MG63 (cell line): ENCODE measurements around the gene HOATZ. TPM values are rescaled to one million over a fixed set of nuclear protein-coding genes. Genes with fewer than 3 reads are reported as not detected.

ENCODE experiments used
- DNase-seq: peaks from one replicate; pipeline ENCODE4 v3.0.0-alpha.2; 2020
- H3K27me3 ChIP-seq: fragments of 250-450 bp; sonication (Bioruptor Pico); 2 replicates; pipeline ENCODE4 v1.5.1; 2020; ENCODE audit warnings: mild to moderate bottlenecking, moderate library complexity
- H3K36me3 ChIP-seq: fragments of 250-450 bp; sonication (Bioruptor Pico); 2 replicates; pipeline ENCODE4 v1.5.1; 2020; ENCODE audit warnings: mild to moderate bottlenecking, moderate library complexity
- H3K4me3 ChIP-seq: fragments of 250-450 bp; sonication (Bioruptor Pico); 2 replicates; pipeline ENCODE4 v1.5.1; 2020; ENCODE audit warnings: mild to moderate bottlenecking, moderate library complexity
- H3K9me3 ChIP-seq: fragments of 250-450 bp; sonication (Bioruptor Pico); 2 replicates; pipeline ENCODE4 v1.5.1; 2020; ENCODE audit warnings: mild to moderate bottlenecking, moderate library complexity
- total RNA-seq: library from RNA; depleted of rRNA; stranded (reverse); fragments of >200 nt; shearing (Covaris generic); gene quantifications from 2 replicates; pipeline ENCODE4 v1.2.3, GENCODE V29; 2014; ENCODE audit warnings: low replicate concordance

The HOATZ gene
- total RNA-seq, 1 experiment from 2014 or later: not detected

DNA sequence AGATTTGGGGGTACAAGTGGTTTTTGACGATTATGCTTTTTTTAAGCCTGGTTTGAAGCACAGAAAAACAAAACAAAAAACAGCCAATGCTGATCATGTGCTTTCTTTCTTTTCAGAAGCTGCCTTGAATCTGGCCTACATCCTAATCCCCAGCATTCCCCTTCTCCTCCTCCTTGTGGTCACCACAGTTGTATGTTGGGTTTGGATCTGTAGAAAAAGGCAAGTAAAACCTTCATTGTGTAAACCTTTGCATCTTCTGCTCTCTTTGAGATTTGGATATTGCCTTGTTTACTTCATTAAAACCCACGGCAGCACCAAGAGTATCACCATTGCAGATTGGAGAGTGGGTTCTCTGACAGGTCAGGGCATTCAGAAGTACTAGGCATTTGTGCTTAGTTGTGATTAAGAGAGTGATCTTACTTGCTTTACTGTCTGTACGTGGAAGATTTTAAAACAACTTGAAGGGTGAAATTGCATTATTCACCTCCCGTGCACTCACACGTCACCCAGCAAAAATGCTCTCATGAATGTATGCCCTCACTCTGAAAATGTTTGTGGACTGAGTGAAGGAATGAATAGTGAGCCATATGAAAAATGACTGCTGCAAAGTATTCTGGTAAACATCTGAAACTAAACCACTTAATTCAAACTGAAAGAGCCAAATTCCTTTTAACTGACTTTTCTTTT, 43.0 kb downstream of the HOATZ start:
- Histone ChIP-seq H3K9me3 (peaks cover 5% of the 10 kb centered on the region; the same call in 1 of the 2 replicates), H3K27me3 (no peaks in the 10 kb centered on the region), H3K4me3 (no peak overlapping the region), H3K36me3 (peaks cover 57% of the 10 kb centered on the region)
- peak; percentile 83 for DNase-seq

DNA sequence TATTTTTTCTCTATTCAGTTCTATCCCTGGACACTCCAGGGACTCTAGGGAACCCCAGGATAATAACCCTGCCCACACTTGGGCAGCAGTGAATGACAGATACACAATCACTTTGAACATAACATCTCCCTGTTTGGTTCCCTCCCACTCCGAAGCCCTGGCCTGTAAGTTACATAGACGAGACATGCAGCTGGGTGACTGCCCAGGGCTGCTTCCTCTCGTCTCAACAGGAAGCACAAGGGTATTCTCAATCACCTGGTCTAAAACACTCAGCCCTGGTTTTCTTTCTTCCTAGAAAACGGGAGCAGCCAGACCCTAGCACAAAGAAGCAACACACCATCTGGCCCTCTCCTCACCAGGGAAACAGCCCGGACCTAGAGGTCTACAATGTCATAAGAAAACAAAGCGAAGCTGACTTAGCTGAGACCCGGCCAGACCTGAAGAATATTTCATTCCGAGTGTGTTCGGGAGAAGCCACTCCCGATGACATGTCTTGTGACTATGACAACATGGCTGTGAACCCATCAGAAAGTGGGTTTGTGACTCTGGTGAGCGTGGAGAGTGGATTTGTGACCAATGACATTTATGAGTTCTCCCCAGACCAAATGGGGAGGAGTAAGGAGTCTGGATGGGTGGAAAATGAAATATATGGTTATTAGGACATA, 45.4 kb downstream of the HOATZ start:
- Histone ChIP-seq H3K27me3 (no peaks in the 10 kb centered on the region), H3K36me3 (peaks cover 57% of the 10 kb centered on the region)
- DNase-seq: no peak

DNA sequence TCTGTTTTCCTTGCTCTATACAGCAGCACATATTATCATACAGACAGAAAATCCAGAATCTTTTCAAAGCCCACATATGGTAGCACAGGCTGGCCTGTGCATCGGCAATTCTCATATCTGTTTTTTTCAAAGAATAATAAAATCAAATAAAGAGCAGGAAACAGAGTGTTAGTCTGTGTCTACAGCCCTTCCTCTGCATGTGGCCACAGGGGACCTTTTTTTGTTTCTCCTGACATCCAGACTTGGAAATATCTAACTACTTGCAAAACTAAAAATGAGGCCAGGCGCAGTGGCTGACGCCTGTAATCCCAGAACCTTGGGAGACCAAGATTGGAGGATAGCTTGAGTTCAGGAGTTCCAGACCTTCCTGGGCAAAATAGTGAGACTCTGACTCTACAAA, 46.2 kb downstream of the HOATZ start:
- Histone ChIP-seq H3K36me3 (peaks cover 48% of the 10 kb centered on the region), H3K27me3 (no peaks in the 10 kb centered on the region), H3K9me3 (peaks cover 5% of the 10 kb centered on the region; the same call in 1 of the 2 replicates), H3K4me3 (no peak overlapping the region)
- DNase-seq: no peak

More for the DNA sequence above, 45.4 kb downstream of the HOATZ start:
- no peak overlapping the region for H3K4me3 ChIP-seq
- H3K9me3 ChIP-seq: peaks cover 5% of the 10 kb centered on the region; the same call in 1 of the 2 replicates

DNA sequence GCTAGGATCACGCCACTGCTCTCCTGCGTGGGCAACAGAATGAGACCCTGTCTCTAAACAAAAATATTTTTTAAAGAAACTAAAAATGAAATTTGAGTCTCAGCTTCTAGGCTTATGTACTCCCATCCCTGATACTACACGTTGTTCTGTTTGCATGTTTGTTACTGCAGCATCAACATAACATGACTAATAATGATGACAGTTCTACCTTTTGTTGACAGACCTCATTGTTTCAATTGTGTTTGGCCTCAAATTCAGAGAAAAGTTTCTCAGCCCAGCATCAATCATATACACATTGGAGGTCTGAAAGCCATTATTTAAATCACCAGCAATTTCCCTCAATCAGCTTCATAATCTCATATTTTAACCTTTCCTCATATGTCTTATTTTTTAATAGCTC, 46.7 kb downstream of the HOATZ start:
- peaks cover under 1% of the 10 kb centered on the region; the same call in 1 of the 2 replicates for H3K9me3 ChIP-seq
- H3K36me3 ChIP-seq: peaks cover 43% of the 10 kb centered on the region
- no peak for DNase-seq
- no peaks in the 10 kb centered on the region for H3K27me3 ChIP-seq
- no peak overlapping the region for H3K4me3 ChIP-seq

DNA sequence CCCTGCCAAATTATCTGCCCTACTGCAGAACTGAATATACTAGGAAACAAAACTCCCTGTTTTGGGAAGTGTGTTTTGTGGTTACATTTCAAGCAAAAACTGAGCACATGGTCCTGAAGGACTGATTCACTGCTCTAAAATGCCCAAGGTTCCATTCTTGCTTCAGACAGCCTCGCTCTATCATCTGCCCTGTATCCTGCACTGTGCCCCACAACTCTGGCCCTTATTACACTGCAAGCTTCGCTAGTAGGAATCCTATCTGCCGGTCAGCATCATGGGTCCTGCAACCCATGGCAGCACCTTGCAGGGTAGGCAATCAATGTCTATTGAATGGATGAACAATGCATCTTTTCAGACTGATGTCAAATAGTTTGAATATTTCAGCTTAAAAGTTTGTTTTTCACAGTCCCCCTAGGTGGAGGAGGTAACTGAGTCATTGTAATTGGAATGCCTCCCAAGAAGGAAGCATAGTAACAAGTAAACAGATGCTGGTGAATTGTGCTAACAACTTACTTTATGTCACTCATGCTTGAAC, 47.3 kb downstream of the HOATZ start:
- no peaks in the 10 kb centered on the region for H3K9me3 ChIP-seq
- no peaks in the 10 kb centered on the region for H3K27me3 ChIP-seq
- peaks cover 39% of the 10 kb centered on the region for H3K36me3 ChIP-seq
- no peak overlapping the region for H3K4me3 ChIP-seq
- DNase-seq: no peak

DNA sequence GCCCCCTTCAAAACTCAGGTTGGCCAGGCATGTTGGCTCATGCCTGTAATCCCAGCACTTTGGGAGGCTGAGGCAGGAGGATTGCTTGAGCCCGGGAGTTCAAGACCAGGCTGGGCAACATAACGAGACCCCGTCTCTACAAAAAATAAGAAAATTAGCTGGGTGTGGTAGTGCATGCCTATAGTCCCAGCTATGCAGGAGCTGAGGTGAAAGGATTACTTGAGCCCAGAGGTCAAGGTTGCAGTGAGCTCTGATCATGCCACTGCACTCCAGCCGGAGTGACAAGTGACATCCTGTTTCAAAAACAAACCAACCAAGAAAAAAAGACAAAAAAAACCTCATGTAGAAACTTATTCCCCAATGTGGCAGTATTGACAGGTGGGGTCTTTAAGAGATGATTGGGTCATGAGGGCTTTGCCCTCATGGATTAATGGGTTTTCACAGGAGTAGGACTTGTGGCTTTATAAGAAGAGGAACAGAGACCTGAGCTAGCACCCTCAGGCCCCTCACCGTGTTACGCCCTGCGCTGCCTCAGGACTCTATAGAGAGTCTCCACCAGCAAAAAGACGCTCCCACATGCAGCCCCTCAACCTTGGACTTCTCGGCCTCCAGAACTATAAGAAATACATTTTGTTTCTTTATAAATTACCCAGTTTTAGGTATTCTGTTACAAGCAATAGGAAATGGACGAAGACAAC, 48.3 kb downstream of the HOATZ start:
- H3K27me3 ChIP-seq: no peaks in the 10 kb centered on the region
- no peaks in the 10 kb centered on the region for H3K9me3 ChIP-seq
- no peak overlapping the region for H3K4me3 ChIP-seq
- DNase-seq: no peak
- peaks cover 39% of the 10 kb centered on the region for H3K36me3 ChIP-seq

DNA sequence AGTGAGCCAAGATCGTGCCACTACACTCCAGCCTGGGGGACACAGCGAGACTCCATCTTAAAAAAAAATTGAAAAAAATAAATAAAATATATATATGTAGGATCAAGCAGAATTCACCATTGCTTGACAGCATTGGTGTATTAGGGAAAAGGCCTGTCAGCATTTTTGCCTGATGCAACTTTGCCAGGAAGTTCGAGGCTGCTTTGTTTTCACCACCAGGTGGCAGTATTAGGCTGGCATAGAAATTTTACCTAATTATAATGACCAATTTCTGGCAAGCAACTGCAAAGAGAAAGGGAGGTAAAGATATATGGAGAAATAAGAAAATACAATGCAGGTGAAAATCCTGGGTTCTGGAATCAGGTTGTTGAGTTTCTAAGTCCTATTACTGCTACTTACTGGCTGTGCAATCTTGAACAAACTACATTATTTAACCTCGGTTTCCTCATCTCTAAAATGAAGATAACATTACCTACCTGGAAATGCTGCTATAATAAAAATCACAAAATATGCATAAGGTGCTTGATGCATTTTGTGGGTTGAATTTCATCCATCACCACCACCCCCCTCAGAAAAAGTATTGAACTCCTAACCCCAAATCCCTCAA, 50.6 kb downstream of the HOATZ start:
- Histone ChIP-seq H3K27me3 (no peaks in the 10 kb centered on the region), H3K4me3 (no peak overlapping the region), H3K36me3 (peaks cover 24% of the 10 kb centered on the region), H3K9me3 (no peaks in the 10 kb centered on the region)
- DNase-seq: peak; percentile 43

DNA sequence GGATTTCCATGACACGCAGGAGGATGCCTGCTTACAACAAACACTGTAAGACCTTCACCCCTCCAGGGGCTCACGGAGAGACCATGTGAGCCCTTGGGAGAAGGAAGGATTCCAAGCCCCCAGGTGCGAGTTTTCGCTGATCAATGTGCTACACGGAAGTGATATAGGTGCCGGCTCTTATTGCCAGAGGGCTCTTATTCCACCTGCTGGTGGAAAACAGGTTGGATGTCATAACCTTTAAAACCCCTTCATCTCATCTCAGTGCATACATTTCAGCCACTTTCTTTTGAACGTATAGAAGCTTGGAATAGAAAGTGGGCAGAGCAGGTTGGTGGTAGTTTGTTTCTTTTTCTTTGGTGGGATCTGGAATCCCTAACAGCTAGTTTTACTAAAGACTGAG, 51.7 kb downstream of the HOATZ start:
- Histone ChIP-seq H3K36me3 (peaks cover 14% of the 10 kb centered on the region), H3K27me3 (no peaks in the 10 kb centered on the region), H3K9me3 (no peaks in the 10 kb centered on the region), H3K4me3 (no peak overlapping the region)
- no peak for DNase-seq

DNA sequence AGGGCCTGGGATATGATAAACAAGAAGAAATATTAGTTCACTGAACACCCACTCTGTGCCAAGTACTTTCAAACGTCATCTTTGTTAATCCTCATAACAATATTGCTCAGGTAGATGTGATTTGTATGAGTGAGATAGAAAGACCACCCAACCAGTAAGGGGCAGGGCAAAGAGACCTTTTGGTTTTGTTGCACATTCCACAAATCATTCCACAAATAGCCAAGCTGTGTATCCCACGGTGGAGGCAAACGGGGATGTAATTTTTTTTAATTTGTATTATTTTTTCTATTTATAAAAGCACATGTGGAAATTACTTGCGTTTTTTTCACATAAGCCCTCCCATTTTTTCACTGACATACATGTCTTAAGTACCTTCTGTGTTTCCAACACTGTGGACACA, 54.9 kb downstream of the HOATZ start:
- no peak overlapping the region for H3K4me3 ChIP-seq
- no peak for DNase-seq
- no peaks in the 10 kb centered on the region for H3K9me3 ChIP-seq
- H3K36me3 ChIP-seq: no peaks in the 10 kb centered on the region
- H3K27me3 ChIP-seq: no peaks in the 10 kb centered on the region

DNA sequence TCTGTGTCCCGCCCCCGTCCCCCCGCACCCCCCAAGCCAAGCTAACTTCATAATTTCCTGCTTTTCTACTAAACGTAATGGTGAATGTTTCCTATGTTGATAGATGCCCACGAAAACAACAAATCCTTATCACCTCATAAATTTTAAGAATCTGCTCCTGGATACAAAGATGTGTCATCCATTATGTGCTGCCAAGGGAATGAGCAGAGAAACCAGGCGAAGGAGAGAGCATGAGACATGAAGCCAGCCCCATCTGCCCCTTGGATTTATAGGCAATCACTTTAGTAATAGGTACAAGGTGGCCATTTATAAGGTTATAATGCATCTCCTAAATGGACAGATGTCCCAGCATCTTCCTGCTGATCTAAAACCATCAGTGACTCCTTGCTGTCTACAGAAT, 56.2 kb downstream of the HOATZ start:
- no peaks in the 10 kb centered on the region for H3K27me3 ChIP-seq
- H3K36me3 ChIP-seq: no peaks in the 10 kb centered on the region
- H3K4me3 ChIP-seq: no peak overlapping the region
- DNase-seq: no peak
- H3K9me3 ChIP-seq: no peaks in the 10 kb centered on the region

DNA sequence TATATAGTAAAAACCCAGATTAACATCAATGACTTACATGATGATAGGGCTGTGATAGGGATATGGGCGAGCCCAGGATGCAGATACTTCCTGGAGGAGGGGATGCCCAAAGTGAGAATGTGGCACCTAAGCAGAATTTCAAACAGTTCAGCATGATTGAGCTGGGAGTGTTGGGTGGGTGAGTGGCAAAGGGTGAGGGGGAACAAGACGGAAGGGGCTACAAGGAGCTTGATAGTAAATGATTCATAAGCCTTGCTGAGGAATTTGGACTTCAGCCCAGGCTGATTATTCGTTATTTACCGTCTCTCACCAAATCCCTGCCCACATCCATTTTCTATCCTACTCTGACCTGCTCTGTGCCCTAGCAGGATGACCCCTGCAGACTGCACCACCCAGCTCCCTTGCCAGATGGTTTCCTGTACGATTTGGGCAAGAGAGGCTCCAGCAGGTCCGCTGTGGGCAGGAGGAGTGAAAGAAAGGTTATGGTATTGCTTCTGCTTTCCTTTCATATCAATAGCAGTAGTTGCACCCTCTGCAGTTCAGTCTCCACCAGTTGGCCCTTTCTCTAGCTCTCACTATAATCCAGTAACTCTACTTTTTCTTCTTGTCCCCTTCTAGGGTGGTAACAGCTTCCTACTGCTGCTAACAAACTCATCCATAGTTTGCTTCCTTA, 57.4 kb downstream of the HOATZ start:
- Histone ChIP-seq H3K9me3 (no peaks in the 10 kb centered on the region), H3K36me3 (no peaks in the 10 kb centered on the region), H3K27me3 (no peaks in the 10 kb centered on the region), H3K4me3 (no peak overlapping the region)
- DNase-seq: no peak

DNA sequence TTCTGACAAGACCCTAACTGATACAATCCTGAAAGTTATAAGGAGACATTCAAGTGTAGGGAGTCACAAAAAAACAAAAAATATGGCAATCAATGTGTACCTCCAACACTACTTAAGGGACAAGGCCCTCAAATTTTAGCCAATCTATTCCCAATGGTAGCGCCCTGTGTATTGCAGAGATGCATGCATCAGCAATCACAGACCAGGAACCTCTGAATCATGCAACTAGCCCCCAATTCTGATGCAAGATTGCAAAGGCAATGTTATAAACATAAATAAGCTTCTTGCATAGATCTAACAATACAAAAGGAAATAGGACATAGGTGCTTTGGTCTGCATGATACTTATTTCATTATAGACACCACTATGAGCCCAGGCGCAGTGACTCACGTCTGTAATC, 58.0 kb downstream of the HOATZ start:
- no peaks in the 10 kb centered on the region for H3K36me3 ChIP-seq
- H3K4me3 ChIP-seq: no peak overlapping the region
- no peaks in the 10 kb centered on the region for H3K9me3 ChIP-seq
- DNase-seq: no peak
- no peaks in the 10 kb centered on the region for H3K27me3 ChIP-seq

DNA sequence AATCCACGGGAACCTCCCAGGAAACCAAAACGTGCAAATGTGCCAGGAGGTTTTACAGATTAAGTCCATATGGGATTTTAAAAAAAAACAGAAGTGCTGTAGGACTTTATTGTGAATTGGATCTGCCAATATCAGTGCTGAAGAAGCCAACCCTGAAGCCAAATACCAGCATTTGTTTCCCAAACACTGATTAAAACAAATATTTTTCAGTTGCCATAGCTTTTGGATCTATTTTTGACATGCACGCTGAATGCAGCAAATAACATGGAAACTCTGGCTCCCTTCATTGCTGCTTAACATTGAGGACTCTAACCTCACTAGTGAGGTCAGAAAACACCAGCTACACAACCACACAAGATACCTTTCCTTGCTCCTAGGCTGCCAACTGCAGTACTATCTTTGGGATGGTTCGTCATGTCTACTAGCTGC, 59.3 kb downstream of the HOATZ start:
- DNase-seq: peak; percentile 1
- no peaks in the 10 kb centered on the region for H3K27me3 ChIP-seq
- H3K9me3 ChIP-seq: no peaks in the 10 kb centered on the region
- H3K4me3 ChIP-seq: no peak overlapping the region
- no peaks in the 10 kb centered on the region for H3K36me3 ChIP-seq

DNA sequence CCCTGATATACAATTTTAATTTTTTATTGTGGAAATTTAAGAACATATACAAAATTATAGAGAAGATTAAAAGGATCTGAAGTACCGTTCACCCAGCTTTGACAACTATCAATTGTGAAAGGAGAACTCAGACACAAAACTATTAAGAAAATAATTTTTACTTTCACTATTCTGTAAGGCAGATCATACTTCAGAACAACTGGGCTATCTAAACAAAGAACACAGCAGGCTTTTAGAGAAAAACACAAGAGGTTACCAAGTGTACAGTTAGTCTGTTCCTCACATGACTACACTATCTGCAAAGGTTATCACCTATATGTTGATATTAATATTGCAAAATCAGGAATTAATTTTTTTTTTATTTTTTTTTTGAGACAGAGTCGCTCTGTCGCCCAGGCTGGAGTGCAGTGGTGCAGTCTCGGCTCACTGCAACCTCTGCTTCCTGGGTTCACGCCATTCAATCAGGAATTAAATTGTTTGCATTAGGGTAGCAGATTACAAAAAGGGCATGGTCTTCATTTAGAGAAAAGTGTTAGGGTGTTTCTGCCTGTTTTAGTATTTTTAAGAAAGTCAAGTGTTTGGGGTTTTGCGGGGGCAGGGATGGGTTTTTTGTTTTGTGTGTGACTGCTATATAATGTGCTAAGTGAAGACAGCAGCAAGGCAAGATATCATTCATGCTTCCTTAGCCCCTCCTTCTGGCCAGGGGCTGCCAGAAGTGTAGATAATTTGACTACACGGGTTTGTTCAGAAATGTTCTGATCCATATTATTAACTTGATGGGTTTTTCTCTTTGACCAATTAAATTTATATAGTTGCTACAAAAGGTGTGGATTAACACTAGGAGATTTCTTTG, 60.0 kb downstream of the HOATZ start:
- Histone ChIP-seq H3K27me3 (no peaks in the 10 kb centered on the region), H3K9me3 (no peaks in the 10 kb centered on the region), H3K4me3 (no peak overlapping the region), H3K36me3 (no peaks in the 10 kb centered on the region)
- no peak for DNase-seq

DNA sequence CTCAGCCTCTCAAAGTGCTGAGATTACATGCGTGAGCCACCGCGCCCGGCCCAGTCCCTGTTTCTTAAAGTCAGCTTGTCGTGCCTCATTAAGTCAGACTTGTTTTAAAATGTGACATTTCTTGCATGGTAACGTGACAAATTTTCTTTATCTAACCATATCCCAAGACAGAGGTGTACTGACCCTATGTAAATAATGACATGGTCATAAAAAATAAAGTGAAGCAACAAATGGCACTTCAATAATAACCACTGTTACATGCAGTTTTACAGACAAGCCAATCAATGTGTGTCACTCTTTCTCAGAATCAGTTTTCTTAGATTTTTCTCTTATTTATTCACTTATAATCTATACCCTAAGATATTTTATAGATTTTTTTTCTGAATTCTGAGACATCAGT, 61.2 kb downstream of the HOATZ start:
- DNase-seq: no peak
- Histone ChIP-seq H3K27me3 (no peaks in the 10 kb centered on the region), H3K4me3 (no peak overlapping the region), H3K36me3 (no peaks in the 10 kb centered on the region), H3K9me3 (no peaks in the 10 kb centered on the region)

DNA sequence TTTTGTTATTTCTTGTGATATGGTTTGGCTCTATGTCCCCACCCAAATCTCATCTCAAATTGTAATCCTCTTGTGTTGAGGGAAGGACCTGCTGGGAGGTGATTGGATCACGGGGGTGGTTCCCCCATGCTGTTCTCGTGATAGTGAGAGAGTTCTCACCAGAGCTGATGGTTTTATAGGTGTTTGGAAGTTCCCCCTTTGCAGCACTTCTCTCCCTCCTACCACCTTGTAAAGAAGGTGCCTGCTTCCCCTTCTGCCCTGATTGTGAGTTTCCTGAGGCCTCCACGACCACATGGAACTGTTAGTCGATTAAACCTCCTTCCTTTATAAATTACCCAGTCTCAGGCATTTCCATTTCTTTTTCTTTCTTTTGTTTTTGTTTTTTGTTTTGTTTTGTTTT, 63.2 kb downstream of the HOATZ start:
- no peak for DNase-seq
- Histone ChIP-seq H3K36me3 (no peaks in the 10 kb centered on the region), H3K27me3 (no peaks in the 10 kb centered on the region), H3K4me3 (no peak overlapping the region), H3K9me3 (no peaks in the 10 kb centered on the region)
